HCT116 (cell line): ENCODE data around the gene SLC25A4. TPM values are rescaled to one million over a fixed set of nuclear protein-coding genes. Genes with fewer than 3 reads are reported as not detected.

ENCODE experiments used
- ATAC-seq: fragments of 200-7000 bp; cut with Tn5 transposase; 2 replicates; pipeline ENCODE4 v1.9.1; 2020; ENCODE audit warnings: mild to moderate bottlenecking, moderate library complexity
- BruUV-seq: library from RNA; stranded (reverse); fragments of 400-500 nt; replicated peaks from 2 replicates; lab custom pipeline; 2021; lab: Mats Ljungman, UMichigan
- CTCF ChIA-PET: fragments of 300-600 bp; sonication (Branson Sonifier 250); formaldehyde crosslinking; loops from one replicate; lab custom pipeline; 2021; ENCODE audit warnings: antibody characterized with exemption; lab: Charles Lee
- POLR2A ChIA-PET: fragments of 300-600, 350-600 bp; sonication (Branson Sonifier 250); formaldehyde crosslinking; loops from one replicate; lab custom pipeline; 2021; ENCODE audit warnings: antibody characterized with exemption; lab: Charles Lee
- RAD21 ChIA-PET, 2 experiments: fragments of 300-600 bp; sonication (Branson Sonifier 250); formaldehyde crosslinking; loops; one replicate each; lab custom pipeline; 2023; ENCODE audit warnings: low total read pairs in 2 of 2; ENCODE audit not compliant: uncharacterized antibody in 2 of 2, unreplicated experiment in 2 of 2, low non-redundant PET in 1 of 2; lab: Charles Lee
- DNase-seq: peaks from one replicate; pipeline ENCODE4 v3.0.0-alpha.2; 2010; ENCODE audit warnings: low read depth, low spot score
- H2AFZ ChIP-seq: fragments of 200-600 bp; shearing (Covaris generic), sonication (generic); 2 replicates; pipeline ENCODE4 v1.6.1; 2017; ENCODE audit warnings: low read depth, mixed run types, mixed read lengths, antibody characterized with exemption, low read length; ENCODE audit not compliant: poor library complexity, severe bottlenecking
- H3K27ac ChIP-seq: 2 replicates; pipeline ENCODE4 v1.5.1; 2012; ENCODE audit warnings: low read depth, low read length
- H3K27me3 ChIP-seq: fragments of 200-600 bp; sonication (generic); 2 replicates; pipeline ENCODE4 v1.6.1; 2016; ENCODE audit warnings: mixed run types, low read length, mixed read lengths; ENCODE audit not compliant: insufficient read depth
- H3K36me3 ChIP-seq, 2 experiments: fragments of 200-500 bp in 1 of 2; fragments of 200-600 bp in 1 of 2; sonication (Bioruptor generic) in 1 of 2; sonication (generic) in 1 of 2; 2 replicates each; pipeline versions ENCODE4 v1.5.1 to v1.6.1; 2014 to 2016; ENCODE audit warnings: low read length in 2 of 2, inconsistent platforms in 1 of 2, mixed read lengths in 1 of 2, mixed run types in 1 of 2; ENCODE audit not compliant: insufficient read depth in 2 of 2, control insufficient read depth in 1 of 2
- H3K4me1 ChIP-seq, 2 experiments: fragments of 200-600 bp in 1 of 2; sonication (generic) in 1 of 2; 2 replicates each; pipeline versions ENCODE4 v1.5.1 to v1.6.1; 2012 to 2017; ENCODE audit warnings: low read length in 2 of 2, inconsistent platforms in 1 of 2, mild to moderate bottlenecking in 1 of 2, mixed read lengths in 1 of 2, mixed run types in 1 of 2, moderate library complexity in 1 of 2; ENCODE audit not compliant: insufficient read depth in 2 of 2, control insufficient read depth in 1 of 2
- H3K4me2 ChIP-seq: fragments of 200-600 bp; sonication (generic); 2 replicates; pipeline ENCODE4 v1.6.1; 2017; ENCODE audit warnings: mixed run types, low read length, mixed read lengths
- H3K4me3 ChIP-seq, 2 experiments: fragments of 200-600 bp in 1 of 2; sonication (generic) in 1 of 2; replicated peaks in 1 of 2; 2 replicates each; pipeline ENCODE4 v1.5.1; 2011 to 2016; ENCODE audit warnings: low read length in 2 of 2, control low read depth in 1 of 2, low read depth in 1 of 2, mild to moderate bottlenecking in 1 of 2, mixed read lengths in 1 of 2, mixed run types in 1 of 2
- H3K79me2 ChIP-seq: fragments of 200-600 bp; sonication (generic); 2 replicates; pipeline ENCODE4 v1.6.1; 2017; ENCODE audit warnings: mild to moderate bottlenecking, mixed run types, low read length, moderate library complexity, mixed read lengths; ENCODE audit not compliant: insufficient read depth
- H3K9ac ChIP-seq: fragments of 200-600 bp; sonication (generic); 2 replicates; pipeline ENCODE4 v1.6.1; 2016; ENCODE audit warnings: low read length, mixed read lengths
- H3K9me2 ChIP-seq: fragments of 200-600 bp; sonication (generic), shearing (Covaris generic); 2 replicates; pipeline ENCODE4 v1.6.1; 2017; ENCODE audit warnings: mixed run types, mild to moderate bottlenecking, moderate library complexity; ENCODE audit not compliant: insufficient read depth
- H3K9me3 ChIP-seq, 2 experiments: fragments of 200-500 bp in 1 of 2; fragments of 200-600 bp in 1 of 2; sonication (Bioruptor generic) in 1 of 2; sonication (generic) in 1 of 2; 2 replicates each; pipeline ENCODE4 v1.6.1; 2014 to 2017; ENCODE audit warnings: low read length in 2 of 2, mixed read lengths in 2 of 2, inconsistent platforms in 1 of 2, low read depth in 1 of 2, mild to moderate bottlenecking in 1 of 2, mixed run types in 1 of 2, moderate library complexity in 1 of 2; ENCODE audit not compliant: control insufficient read depth in 1 of 2, insufficient read depth in 1 of 2
- H4K20me1 ChIP-seq: fragments of 200-600 bp; sonication (generic), shearing (Covaris generic); 2 replicates; pipeline ENCODE4 v1.6.1; 2017; ENCODE audit warnings: mixed run types, mild to moderate bottlenecking, moderate library complexity; ENCODE audit not compliant: insufficient read depth
- CEBPB ChIP-seq: IDR thresholded peaks from 2 replicates; pipeline ENCODE4 v1.6.1; 2012; ENCODE audit warnings: low read depth
- CTCF ChIP-seq, 3 experiments: fragments of 200-600 bp in 1 of 3; sonication (generic) in 1 of 3; IDR thresholded peaks in 2 of 3; conservative IDR thresholded peaks in 1 of 3; 2 replicates each; pipeline ENCODE4 v1.5.1; 2012 to 2017; ENCODE audit warnings: low read depth in 2 of 3, low read length in 2 of 3, antibody characterized with exemption in 1 of 3, borderline replicate concordance in 1 of 3, control low read depth in 1 of 3, mild to moderate bottlenecking in 1 of 3, mixed read lengths in 1 of 3, mixed run types in 1 of 3, moderate library complexity in 1 of 3; ENCODE audit not compliant: insufficient read depth in 1 of 3
- EGR1 ChIP-seq: IDR thresholded peaks from 2 replicates; pipeline ENCODE4 v1.6.1; 2012; ENCODE audit warnings: low read depth
- ELF1 ChIP-seq: IDR thresholded peaks from 2 replicates; pipeline ENCODE4 v1.6.1; 2012; ENCODE audit warnings: low read depth, borderline replicate concordance
- EZH2 ChIP-seq: fragments of 200-600 bp; sonication (generic); IDR thresholded peaks from 2 replicates; pipeline ENCODE4 v1.6.1; 2017; ENCODE audit warnings: antibody characterized with exemption, mixed run types
- EZH2phosphoT487 ChIP-seq: fragments of 200-600 bp; IDR thresholded peaks from 2 replicates; pipeline ENCODE4 v1.6.1; 2018; ENCODE audit warnings: antibody characterized with exemption, borderline replicate concordance
- JUND ChIP-seq: IDR thresholded peaks from 2 replicates; pipeline ENCODE4 v1.6.1; 2012
- MAX ChIP-seq: IDR thresholded peaks from 2 replicates; pipeline ENCODE4 v1.6.1; 2012
- POLR2AphosphoS5 ChIP-seq: IDR thresholded peaks from 2 replicates; pipeline ENCODE4 v1.6.1; 2011; ENCODE audit warnings: mild to moderate bottlenecking, low read depth, low read length, moderate library complexity
- RAD21 ChIP-seq: IDR thresholded peaks from 2 replicates; pipeline ENCODE4 v1.6.1; 2012; ENCODE audit warnings: low read depth, mild to moderate bottlenecking
- SIN3A ChIP-seq: IDR thresholded peaks from 2 replicates; pipeline ENCODE4 v1.6.1; 2012; ENCODE audit warnings: low read depth
- SRF ChIP-seq: IDR thresholded peaks from 2 replicates; pipeline ENCODE4 v1.6.1; 2012; ENCODE audit warnings: low read depth
- ZFX ChIP-seq: fragments of 450-650 bp; IDR thresholded peaks from 2 replicates; pipeline ENCODE4 v1.6.1; 2017
- intact Hi-C: fragments of 100-400 bp; cut with micrococcal nuclease; formaldehyde crosslinking; loops from 2 replicates; pipeline ENCODE4 v1.10.0; 2022
- total RNA-seq: library from RNA; stranded (reverse); gene quantifications from one replicate; pipeline ENCODE4 v1.2.1, GENCODE V29; 2021; ENCODE audit not compliant: unreplicated experiment

The SLC25A4 gene
- total RNA-seq, 1 experiment from 2014 or later, result 27.9 TPM

- Histone ChIP-seq H3K4me1 (peaks cover 4 to 15% of the 10 kb centered on the region in 2 experiments; a peak in 3 of 4 replicates), H2AFZ (peak overlapping the region; percentile 22), H3K27me3 (no peaks in the 10 kb centered on the region), H3K9me3 (no peaks in the 10 kb centered on the region), H3K79me2 (no peaks in the 10 kb centered on the region), H3K9ac (no peak overlapping the region), H3K4me3 (peak overlapping the region; percentile 19 to 70; a peak in 3 of 4 replicates), H3K4me2 (peak overlapping the region; percentile 77), H3K36me3 (no peaks in the 10 kb centered on the region), H3K9me2 (no peaks in the 10 kb centered on the region), H3K27ac (peak overlapping the region; percentile 42; the same call in 1 of the 2 replicates), H4K20me1 (no peaks in the 10 kb centered on the region)
- no peak for ATAC-seq
- CTCF ChIA-PET, result interaction anchor here (0.9 to 1.9 kb wide), 6 partner anchors 8 to 137 kb away, joined by 3 to 14 read pairs (median 4); no protein-coding TSS in a partner anchor
- BruUV-seq, result no TSS peak
- no peak for TF ChIP-seq ELF1
- no peak for TF ChIP-seq SIN3A
- TF ChIP-seq SRF, result no peak
- TF ChIP-seq RAD21, result no peak
- TF ChIP-seq POLR2AphosphoS5, result no peak
- TF ChIP-seq EZH2phosphoT487, result no peak
- no peak for TF ChIP-seq EGR1
- TF ChIP-seq JUND, result no peak
- no peak for TF ChIP-seq MAX
- TF ChIP-seq EZH2, result no peak
- TF ChIP-seq ZFX, result no peak
- TF ChIP-seq CEBPB, result no peak
- TF ChIP-seq CTCF (IDR thresholded peaks at IDR 0.05 in 2 of 3, conservative IDR thresholded peaks at IDR 0.05 in 1 of 3; ENCODE audit: borderline replicate concordance in 1 of 3, insufficient read depth in 1 of 3, low read depth in 2 of 3, low read length in 2 of 3), result no peak
- DNase-seq, result no peak
- RAD21 ChIA-PET, result interaction anchor here in 1 of 2 experiments (1.1 kb wide), 1 partner anchor 163 kb away, joined by 3 read pairs; no protein-coding TSS in a partner anchor
- POLR2A ChIA-PET, result interaction anchor here (0.8 to 2.5 kb wide), 5 partner anchors 8 to 142 kb away, joined by 3 to 11 read pairs (median 4); no protein-coding TSS in a partner anchor
- intact Hi-C loops, result no loop called here
Observed at GRCh38 chr4:185142564-185142911, 528 bp upstream of the SLC25A4 start.
